Keratinocyte (primary cell): ENCODE results near the gene DMD. TPM values are rescaled to one million over a fixed set of nuclear protein-coding genes. Genes with fewer than 3 reads are reported as not detected.

Source experiments
- DNase-seq: peaks from one replicate; pipeline ENCODE4 v3.0.0-alpha.2; 2011; ENCODE audit warnings: low read depth, missing footprints, low spot score
- FAIRE-seq: peaks from 2 replicates; lab custom pipeline; 2011; peaks lifted over from hg19 to GRCh38; lab: Jason Lieb, UNC
- H2AFZ ChIP-seq: 2 replicates; pipeline ENCODE4 v1.6.0; 2012; ENCODE audit warnings: low read length, control low read depth, inconsistent platforms; ENCODE audit not compliant: control insufficient read depth
- H3K27ac ChIP-seq: 2 replicates; pipeline ENCODE4 v1.5.1; 2011; ENCODE audit warnings: low read length; ENCODE audit not compliant: control insufficient read depth, insufficient read depth
- H3K27me3 ChIP-seq: 3 replicates; pipeline ENCODE4 v1.6.0; 2011; ENCODE audit warnings: low read length; ENCODE audit not compliant: control insufficient read depth, insufficient read depth; ENCODE audit errors: extremely low read depth
- H3K36me3 ChIP-seq, 2 experiments: 2 replicates in 1 of 2; 3 replicates in 1 of 2; pipeline ENCODE4 v1.5.1; 2011; ENCODE audit warnings: low read length in 2 of 2, mild to moderate bottlenecking in 1 of 2; ENCODE audit not compliant: control insufficient read depth in 2 of 2, insufficient read depth in 2 of 2; ENCODE audit errors: extremely low read depth in 1 of 2
- H3K4me1 ChIP-seq: 3 replicates; pipeline ENCODE4 v1.5.1; 2011; ENCODE audit warnings: low read length; ENCODE audit not compliant: control insufficient read depth, insufficient read depth; ENCODE audit errors: extremely low read depth
- H3K4me2 ChIP-seq: 3 replicates; pipeline ENCODE4 v1.6.0; 2011; ENCODE audit warnings: low read depth, low read length; ENCODE audit not compliant: control insufficient read depth, insufficient read depth; ENCODE audit errors: extremely low read depth
- H3K4me3 ChIP-seq, 3 experiments: fragments of 200-600 bp in 1 of 3; sonication (generic) in 1 of 3; 2 replicates in 2 of 3; 3 replicates in 1 of 3; pipeline ENCODE4 v1.5.1; 2011 to 2016; ENCODE audit warnings: low read length in 3 of 3, mild to moderate bottlenecking in 3 of 3, control low read depth in 2 of 3, inconsistent platforms in 1 of 3, low read depth in 1 of 3, mixed read lengths in 1 of 3, mixed run types in 1 of 3, moderate library complexity in 1 of 3; ENCODE audit not compliant: control insufficient read depth in 2 of 3, insufficient read depth in 2 of 3; ENCODE audit errors: extremely low read depth in 1 of 3
- H3K79me2 ChIP-seq: 2 replicates; pipeline ENCODE4 v1.6.0; 2012; ENCODE audit warnings: low read length; ENCODE audit not compliant: control insufficient read depth, insufficient read depth
- H3K9ac ChIP-seq: 3 replicates; pipeline ENCODE4 v1.6.0; 2011; ENCODE audit warnings: low read length; ENCODE audit not compliant: control insufficient read depth, insufficient read depth; ENCODE audit errors: extremely low read depth
- H3K9me1 ChIP-seq: 3 replicates; pipeline ENCODE4 v1.6.0; 2011; ENCODE audit warnings: low read length; ENCODE audit not compliant: control insufficient read depth, insufficient read depth; ENCODE audit errors: extremely low read depth
- H3K9me3 ChIP-seq: 2 replicates; pipeline ENCODE4 v1.5.1; 2012; ENCODE audit warnings: low read depth, low read length; ENCODE audit not compliant: control insufficient read depth
- H4K20me1 ChIP-seq: 3 replicates; pipeline ENCODE4 v1.6.0; 2011; ENCODE audit warnings: low read length; ENCODE audit not compliant: control insufficient read depth, insufficient read depth; ENCODE audit errors: extremely low read depth
- CTCF ChIP-seq, 3 experiments: IDR thresholded peaks in 1 of 3; conservative IDR thresholded peaks in 1 of 3; optimal IDR thresholded peaks in 1 of 3; 2 replicates in 2 of 3; 3 replicates in 1 of 3; pipeline versions ENCODE3 to v1.5.1; 2011; ENCODE audit warnings: low read length in 3 of 3, mild to moderate bottlenecking in 3 of 3, moderate library complexity in 2 of 3, control low read depth in 1 of 3, inconsistent platforms in 1 of 3; ENCODE audit not compliant: insufficient read depth in 2 of 3; ENCODE audit errors: extremely low read depth in 1 of 3
- EZH2 ChIP-seq: IDR thresholded peaks from one replicate; pipeline ENCODE4 v1.6.1; 2012; ENCODE audit warnings: inconsistent platforms, mild to moderate bottlenecking, low read length, moderate library complexity
- dilution Hi-C: fragments of 300-500 bp; cut with MboI; formaldehyde crosslinking; loops from one replicate; pipeline ENCODE4 v1.7.0; 2020; ENCODE audit warnings: low sequenced_read_pairs; ENCODE audit not compliant: extremely low pct_ligation_motif_present
- polyA plus RNA-seq, 5 experiments: library from polyadenylated mRNA; depleted of rRNA in 3 of 5; stranded (reverse) in 3 of 5; stranded (forward) in 1 of 5; unstranded in 1 of 5; fragments of >200 nt; gene quantifications; 1 replicate in 1 of 5; 2 replicates in 3 of 5; 3 replicates in 1 of 5; pipeline versions ENCODE4 v1.2.1 to v1.2.3, GENCODE V29; 2011 to 2012; ENCODE audit warnings: missing spikeins in 2 of 5, low read depth in 1 of 5, low replicate concordance in 1 of 5

Gene DMD
- polyA plus RNA-seq, 1 donor (not counting 4 experiments of a cell fraction or from before 2014, with no cell fraction given): 8.9 TPM

- DNase-seq (no peak), FAIRE-seq (no peak)
- Histone ChIP-seq H4K20me1 (no peaks in the 10 kb centered on the region), H3K27me3 (no peaks in the 10 kb centered on the region), H3K4me2 (no peak overlapping the region), H3K9me3 (no peaks in the 10 kb centered on the region), H3K79me2 (no peaks in the 10 kb centered on the region), H3K4me1 (no peaks in the 10 kb centered on the region), H3K4me3 (no peak overlapping the region), H3K36me3 (no peaks in the 10 kb centered on the region), H3K9me1 (no peaks in the 10 kb centered on the region), H2AFZ (no peak overlapping the region), H3K9ac (no peak overlapping the region), H3K27ac (no peak overlapping the region)
- dilution Hi-C loops: no loop called here
- TF ChIP-seq EZH2: no peak
- TF ChIP-seq CTCF (optimal IDR thresholded peaks at IDR 0.05 in 1 of 3, IDR thresholded peaks at IDR 0.05 in 1 of 3, conservative IDR thresholded peaks at IDR 0.05 in 1 of 3; ENCODE audit: extremely low read depth in 1 of 3, insufficient read depth in 2 of 3, low read length in 3 of 3): no peak
These were observed 2032.6 kb downstream of the DMD start for GRCh38 chrX:31178769-31179125.

GRCh38 chrX:31178064-31178768 is 2033.1 kb downstream of the DMD start:
- Histone ChIP-seq H3K9me1 (no peaks in the 10 kb centered on the region), H4K20me1 (no peaks in the 10 kb centered on the region), H2AFZ (no peak overlapping the region), H3K4me2 (no peak overlapping the region), H3K79me2 (no peaks in the 10 kb centered on the region), H3K27me3 (no peaks in the 10 kb centered on the region), H3K9ac (no peak overlapping the region), H3K27ac (no peak overlapping the region), H3K4me1 (no peaks in the 10 kb centered on the region), H3K9me3 (no peaks in the 10 kb centered on the region), H3K36me3 (no peaks in the 10 kb centered on the region), H3K4me3 (no peak overlapping the region)
- FAIRE-seq: no peak
- dilution Hi-C loops: no loop called here
- DNase-seq: no peak
- no peak for TF ChIP-seq EZH2
- no peak for TF ChIP-seq CTCF (optimal IDR thresholded peaks at IDR 0.05 in 1 of 3, IDR thresholded peaks at IDR 0.05 in 1 of 3, conservative IDR thresholded peaks at IDR 0.05 in 1 of 3; ENCODE audit: extremely low read depth in 1 of 3, insufficient read depth in 2 of 3, low read length in 3 of 3)
